Inflammatory macrophage treated with lipopolysaccharide for 4 hours (primary cell): Measurements from ENCODE around the gene TMEM88.
"Not testable (repeated sequence)": the region's sequence is repeated elsewhere in the genome, so short reads cannot be mapped to it uniquely, and the experiment has no call there.

ENCODE experiments used
- DNase-seq: peaks from one replicate; pipeline ENCODE4 v3.0.0-alpha.2; 2020

TMEM88 gene

GRCh38 chr17:7856811-7857712 is 2.2 kb downstream of the TMEM88 start, which contains the start of gene NAA38:
Gene NAA38 (minus strand): TSS chr17:7857559. CDS start chr17:7857463, 96 bp downstream.
- DNase-seq: peak; percentile 97

GRCh38 chr17:7857713-7858521 is 3.1 kb downstream of the TMEM88 start, which contains the start of gene CYB5D1:
Gene CYB5D1 (plus strand): TSS chr17:7858003. CDS start chr17:7858135, 132 bp downstream.
- DNase-seq: peak; percentile 88

GRCh38 chr17:7858522-7858810 is 3.6 kb downstream of the TMEM88 start:
- peak; percentile 43 for DNase-seq

GRCh38 chr17:7859028-7859427 is 4.2 kb downstream of the TMEM88 start:
- DNase-seq: no peak

- no peak for DNase-seq
These were observed 8.0 kb downstream of the TMEM88 start for GRCh38 chr17:7862692-7863437.

- not testable (repeated sequence) for DNase-seq
These were observed 9.5 kb downstream of the TMEM88 start for GRCh38 chr17:7864384-7864783.

GRCh38 chr17:7864995-7865650 is 10.3 kb downstream of the TMEM88 start:
- no peak for DNase-seq

- peak; percentile 44 for DNase-seq
These were observed 13.0 kb downstream of the TMEM88 start for GRCh38 chr17:7867881-7868329.

- DNase-seq: no peak
These were observed 18.2 kb downstream of the TMEM88 start for GRCh38 chr17:7873051-7873450.

- DNase-seq: no peak
These were observed 21.0 kb downstream of the TMEM88 start for GRCh38 chr17:7875804-7876370.

- DNase-seq: no peak
These were observed 23.4 kb downstream of the TMEM88 start for GRCh38 chr17:7878234-7878633.

GRCh38 chr17:7880076-7880868 is 25.4 kb downstream of the TMEM88 start:
- no peak for DNase-seq

GRCh38 chr17:7881276-7882054 is 26.6 kb downstream of the TMEM88 start:
- no peak for DNase-seq

GRCh38 chr17:7882068-7882467 is 27.2 kb downstream of the TMEM88 start:
- no peak for DNase-seq

- DNase-seq: no peak
These were observed 27.8 kb downstream of the TMEM88 start for GRCh38 chr17:7882629-7883028.

- no peak for DNase-seq
These were observed 29.0 kb downstream of the TMEM88 start for GRCh38 chr17:7883781-7884386.

GRCh38 chr17:7884581-7885366 is 29.9 kb downstream of the TMEM88 start:
- no peak for DNase-seq

- DNase-seq: no peak
These were observed 30.7 kb downstream of the TMEM88 start for GRCh38 chr17:7885367-7886226.
